Erythroblast (primary cell): ENCODE measurements around the gene NSUN2.

Source experiments
- GATA1 ChIP-seq: IDR thresholded peaks from 2 replicates; pipeline ENCODE4 v1.6.1; 2011; ENCODE audit warnings: low read depth, mild to moderate bottlenecking, control low read depth, low read length, moderate library complexity
- POLR2A ChIP-seq: IDR thresholded peaks from 2 replicates; pipeline ENCODE4 v1.6.1; 2011; ENCODE audit warnings: mild to moderate bottlenecking, low read length

- TF ChIP-seq POLR2A (no peak), GATA1 (no peak)
These were observed 78.9 kb downstream of the NSUN2 start for GRCh38 chr5:6553972-6554371.
